ENCODE measurements around the gene NR3C2.

The NR3C2 gene

GRCh38 chr4:148255344-148255720 is 186.9 kb downstream of the NR3C2 start:
- no peak for ATAC-seq
- H3K9me3 Mint-ChIP-seq = no peaks in the 10 kb centered on the region
- H3K4me1 Mint-ChIP-seq = no peaks in the 10 kb centered on the region
- H3K27ac Mint-ChIP-seq = no peak overlapping the region
- no peak overlapping the region for H3K4me3 Mint-ChIP-seq
- H3K27me3 Mint-ChIP-seq = no peaks in the 10 kb centered on the region
- H3K36me3 Mint-ChIP-seq = no peaks in the 10 kb centered on the region

GRCh38 chr4:148254621-148255343 is 187.4 kb downstream of the NR3C2 start:
- Mint-ChIP-seq H3K36me3 (no peaks in the 10 kb centered on the region), H3K4me1 (no peaks in the 10 kb centered on the region), H3K9me3 (no peaks in the 10 kb centered on the region), H3K4me3 (no peak overlapping the region), H3K27ac (no peak overlapping the region), H3K27me3 (no peaks in the 10 kb centered on the region)
- no peak for ATAC-seq

- H3K9me3 Mint-ChIP-seq = no peaks in the 10 kb centered on the region
- no peaks in the 10 kb centered on the region for H3K4me1 Mint-ChIP-seq
- ATAC-seq = no peak
- no peaks in the 10 kb centered on the region for H3K36me3 Mint-ChIP-seq
- H3K27ac Mint-ChIP-seq = no peak overlapping the region
- H3K27me3 Mint-ChIP-seq = no peaks in the 10 kb centered on the region
- H3K4me3 Mint-ChIP-seq = no peak overlapping the region
These were observed 188.4 kb downstream of the NR3C2 start for GRCh38 chr4:148253768-148254167.

- no peak for ATAC-seq
- Mint-ChIP-seq H3K4me1 (no peaks in the 10 kb centered on the region), H3K27ac (no peak overlapping the region), H3K27me3 (no peaks in the 10 kb centered on the region), H3K9me3 (no peaks in the 10 kb centered on the region), H3K4me3 (no peak overlapping the region), H3K36me3 (no peaks in the 10 kb centered on the region)
These were observed 193.4 kb downstream of the NR3C2 start for GRCh38 chr4:148248824-148249223.

- Mint-ChIP-seq H3K4me3 (no peak overlapping the region), H3K4me1 (no peaks in the 10 kb centered on the region), H3K36me3 (peaks cover 5% of the 10 kb centered on the region), H3K27me3 (no peaks in the 10 kb centered on the region), H3K27ac (no peak overlapping the region), H3K9me3 (no peaks in the 10 kb centered on the region)
- no peak for ATAC-seq
These were observed 197.2 kb downstream of the NR3C2 start for GRCh38 chr4:148245015-148245414.

GRCh38 chr4:148243837-148244236 is 198.4 kb downstream of the NR3C2 start:
- H3K4me1 Mint-ChIP-seq = no peaks in the 10 kb centered on the region
- H3K27ac Mint-ChIP-seq = no peak overlapping the region
- H3K4me3 Mint-ChIP-seq = no peak overlapping the region
- H3K27me3 Mint-ChIP-seq = no peaks in the 10 kb centered on the region
- H3K9me3 Mint-ChIP-seq = no peaks in the 10 kb centered on the region
- ATAC-seq = no peak
- H3K36me3 Mint-ChIP-seq = peaks cover 10% of the 10 kb centered on the region

- no peaks in the 10 kb centered on the region for H3K9me3 Mint-ChIP-seq
- H3K27ac Mint-ChIP-seq = no peak overlapping the region
- H3K4me1 Mint-ChIP-seq = no peaks in the 10 kb centered on the region
- H3K4me3 Mint-ChIP-seq = no peak overlapping the region
- no peaks in the 10 kb centered on the region for H3K27me3 Mint-ChIP-seq
- H3K36me3 Mint-ChIP-seq = peaks cover 10% of the 10 kb centered on the region
- no peak for ATAC-seq
These were observed 202.0 kb downstream of the NR3C2 start for GRCh38 chr4:148240241-148240640.

GRCh38 chr4:148239494-148239985 is 202.7 kb downstream of the NR3C2 start:
- Mint-ChIP-seq H3K27ac (no peak overlapping the region), H3K36me3 (peaks cover 10% of the 10 kb centered on the region), H3K4me3 (no peak overlapping the region), H3K27me3 (no peaks in the 10 kb centered on the region), H3K4me1 (no peaks in the 10 kb centered on the region), H3K9me3 (no peaks in the 10 kb centered on the region)
- ATAC-seq = no peak

- H3K9me3 Mint-ChIP-seq = no peaks in the 10 kb centered on the region
- H3K4me1 Mint-ChIP-seq = no peaks in the 10 kb centered on the region
- H3K36me3 Mint-ChIP-seq = peaks cover 10% of the 10 kb centered on the region
- H3K27ac Mint-ChIP-seq = no peak overlapping the region
- no peak for ATAC-seq
- H3K27me3 Mint-ChIP-seq = no peaks in the 10 kb centered on the region
- no peak overlapping the region for H3K4me3 Mint-ChIP-seq
These were observed 203.3 kb downstream of the NR3C2 start for GRCh38 chr4:148238811-148239493.

- Mint-ChIP-seq H3K27me3 (no peaks in the 10 kb centered on the region), H3K9me3 (peaks cover 3% of the 10 kb centered on the region), H3K4me3 (no peak overlapping the region), H3K4me1 (no peaks in the 10 kb centered on the region), H3K27ac (no peak overlapping the region), H3K36me3 (peaks cover 10% of the 10 kb centered on the region)
- no peak for ATAC-seq
These were observed 204.1 kb downstream of the NR3C2 start for GRCh38 chr4:148238086-148238485.

GRCh38 chr4:148235809-148236208 is 206.4 kb downstream of the NR3C2 start:
- Mint-ChIP-seq H3K4me3 (no peak overlapping the region), H3K9me3 (peaks cover 3% of the 10 kb centered on the region), H3K4me1 (no peaks in the 10 kb centered on the region)

GRCh38 chr4:148229798-148230197 is 212.4 kb downstream of the NR3C2 start:
- H3K4me1 Mint-ChIP-seq = no peaks in the 10 kb centered on the region
- H3K9me3 Mint-ChIP-seq = peaks cover 3% of the 10 kb centered on the region
- ATAC-seq = no peak
- no peak overlapping the region for H3K4me3 Mint-ChIP-seq
- H3K36me3 Mint-ChIP-seq = peaks cover 6% of the 10 kb centered on the region
- no peaks in the 10 kb centered on the region for H3K27me3 Mint-ChIP-seq
- no peak overlapping the region for H3K27ac Mint-ChIP-seq

More at GRCh38 chr4:148235809-148236208, 206.4 kb downstream of the NR3C2 start:
- Mint-ChIP-seq H3K36me3 (peaks cover 11% of the 10 kb centered on the region), H3K27me3 (no peaks in the 10 kb centered on the region), H3K27ac (no peak overlapping the region)
- no peak for ATAC-seq

- Mint-ChIP-seq H3K4me1 (no peaks in the 10 kb centered on the region), H3K27me3 (no peaks in the 10 kb centered on the region), H3K27ac (no peak overlapping the region), H3K36me3 (peaks cover 6% of the 10 kb centered on the region), H3K4me3 (no peak overlapping the region), H3K9me3 (peaks cover 3% of the 10 kb centered on the region)
- ATAC-seq = no peak
These were observed 213.2 kb downstream of the NR3C2 start for GRCh38 chr4:148229028-148229427.

- Mint-ChIP-seq H3K9me3 (no peaks in the 10 kb centered on the region), H3K27ac (no peak overlapping the region), H3K4me3 (no peak overlapping the region), H3K36me3 (peaks cover 6% of the 10 kb centered on the region), H3K4me1 (no peaks in the 10 kb centered on the region), H3K27me3 (no peaks in the 10 kb centered on the region)
- no peak for ATAC-seq
These were observed 215.1 kb downstream of the NR3C2 start for GRCh38 chr4:148227147-148227546.

- no peak overlapping the region for H3K4me3 Mint-ChIP-seq
- H3K4me1 Mint-ChIP-seq = no peaks in the 10 kb centered on the region
- no peaks in the 10 kb centered on the region for H3K27me3 Mint-ChIP-seq
- no peaks in the 10 kb centered on the region for H3K36me3 Mint-ChIP-seq
- H3K9me3 Mint-ChIP-seq = no peaks in the 10 kb centered on the region
- ATAC-seq = no peak
- no peak overlapping the region for H3K27ac Mint-ChIP-seq
These were observed 215.9 kb downstream of the NR3C2 start for GRCh38 chr4:148226341-148226740.

- no peaks in the 10 kb centered on the region for H3K36me3 Mint-ChIP-seq
- ATAC-seq = no peak
- no peaks in the 10 kb centered on the region for H3K9me3 Mint-ChIP-seq
- H3K27me3 Mint-ChIP-seq = no peaks in the 10 kb centered on the region
- no peak overlapping the region for H3K4me3 Mint-ChIP-seq
- no peak overlapping the region for H3K27ac Mint-ChIP-seq
- no peaks in the 10 kb centered on the region for H3K4me1 Mint-ChIP-seq
These were observed 216.6 kb downstream of the NR3C2 start for GRCh38 chr4:148225639-148226038.
